IPS-15b (cell line): ENCODE measurements around the gene HERC4.
"Not testable (repeated sequence)": the region's sequence is repeated elsewhere in the genome, so short reads cannot be mapped to it uniquely, and the experiment has no call there.

Experiments
- H3K27me3 ChIP-seq: one replicate; pipeline ENCODE4 v1.6.1; 2013; ENCODE audit warnings: low read length; ENCODE audit not compliant: control insufficient read depth, insufficient read depth
- H3K36me3 ChIP-seq: one replicate; pipeline ENCODE4 v1.6.1; 2013; ENCODE audit warnings: low read length; ENCODE audit not compliant: control insufficient read depth, insufficient read depth
- H3K4me1 ChIP-seq: one replicate; pipeline ENCODE4 v1.6.1; 2013; ENCODE audit warnings: mild to moderate bottlenecking, low read length; ENCODE audit not compliant: control insufficient read depth, insufficient read depth
- H3K4me3 ChIP-seq: one replicate; pipeline ENCODE4 v1.5.1; 2013; ENCODE audit warnings: low read depth, low read length
- H3K9ac ChIP-seq: one replicate; pipeline ENCODE4 v1.6.1; 2013; ENCODE audit warnings: low read depth, mild to moderate bottlenecking, low read length
- H3K9me3 ChIP-seq: one replicate; pipeline ENCODE4 v1.6.1; 2013; ENCODE audit warnings: mild to moderate bottlenecking, low read length; ENCODE audit not compliant: control insufficient read depth, insufficient read depth

HERC4 gene

DNA sequence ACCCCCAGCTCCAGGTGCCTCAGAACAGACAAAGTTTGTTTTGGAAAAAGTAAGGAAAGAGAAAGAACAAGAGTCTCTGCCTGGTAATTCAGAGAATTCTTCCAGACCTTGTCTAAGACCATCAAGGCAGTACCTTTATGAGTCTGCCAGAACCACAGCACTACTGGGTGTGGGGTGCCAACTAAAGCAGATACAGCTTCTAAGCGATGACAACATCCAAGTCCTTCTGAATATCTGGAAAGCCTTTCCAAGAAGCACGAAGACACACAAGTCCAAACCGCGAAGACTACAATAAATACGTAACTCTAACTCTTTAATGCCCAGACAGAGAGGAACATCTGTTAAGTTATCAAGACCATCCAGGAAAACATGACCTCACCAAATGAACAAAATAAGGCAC, 96.3 kb downstream of the HERC4 start:
- Histone ChIP-seq H3K27me3 (no peaks in the 10 kb centered on the region), H3K9me3 (no peaks in the 10 kb centered on the region), H3K9ac (no peak overlapping the region), H3K4me3 (no peak overlapping the region), H3K36me3 (peaks cover 7% of the 10 kb centered on the region), H3K4me1 (peaks cover 19% of the 10 kb centered on the region)

DNA sequence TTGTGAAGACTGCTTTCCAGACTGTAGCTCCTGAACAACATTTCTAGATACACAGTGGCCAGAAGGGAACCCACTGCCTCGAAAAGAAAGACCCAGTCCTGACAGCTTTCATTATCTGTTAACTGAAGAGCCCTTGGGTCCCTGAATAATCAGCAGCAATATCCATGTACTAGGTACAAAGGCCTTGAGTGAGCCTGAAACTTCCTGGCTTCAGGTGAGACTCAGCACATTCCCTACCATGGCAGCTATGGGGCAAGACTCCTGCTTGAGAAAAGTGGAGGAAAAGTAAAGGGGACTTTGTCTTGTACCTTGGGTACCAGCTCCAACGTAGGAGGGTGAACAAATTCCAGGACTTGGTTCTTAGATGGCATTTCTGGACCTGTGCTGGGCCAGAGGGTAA, 97.8 kb downstream of the HERC4 start:
- no peaks in the 10 kb centered on the region for H3K9me3 ChIP-seq
- no peaks in the 10 kb centered on the region for H3K27me3 ChIP-seq
- peaks cover 7% of the 10 kb centered on the region for H3K36me3 ChIP-seq
- peaks cover 19% of the 10 kb centered on the region for H3K4me1 ChIP-seq
- H3K4me3 ChIP-seq: no peak overlapping the region
- H3K9ac ChIP-seq: no peak overlapping the region

DNA sequence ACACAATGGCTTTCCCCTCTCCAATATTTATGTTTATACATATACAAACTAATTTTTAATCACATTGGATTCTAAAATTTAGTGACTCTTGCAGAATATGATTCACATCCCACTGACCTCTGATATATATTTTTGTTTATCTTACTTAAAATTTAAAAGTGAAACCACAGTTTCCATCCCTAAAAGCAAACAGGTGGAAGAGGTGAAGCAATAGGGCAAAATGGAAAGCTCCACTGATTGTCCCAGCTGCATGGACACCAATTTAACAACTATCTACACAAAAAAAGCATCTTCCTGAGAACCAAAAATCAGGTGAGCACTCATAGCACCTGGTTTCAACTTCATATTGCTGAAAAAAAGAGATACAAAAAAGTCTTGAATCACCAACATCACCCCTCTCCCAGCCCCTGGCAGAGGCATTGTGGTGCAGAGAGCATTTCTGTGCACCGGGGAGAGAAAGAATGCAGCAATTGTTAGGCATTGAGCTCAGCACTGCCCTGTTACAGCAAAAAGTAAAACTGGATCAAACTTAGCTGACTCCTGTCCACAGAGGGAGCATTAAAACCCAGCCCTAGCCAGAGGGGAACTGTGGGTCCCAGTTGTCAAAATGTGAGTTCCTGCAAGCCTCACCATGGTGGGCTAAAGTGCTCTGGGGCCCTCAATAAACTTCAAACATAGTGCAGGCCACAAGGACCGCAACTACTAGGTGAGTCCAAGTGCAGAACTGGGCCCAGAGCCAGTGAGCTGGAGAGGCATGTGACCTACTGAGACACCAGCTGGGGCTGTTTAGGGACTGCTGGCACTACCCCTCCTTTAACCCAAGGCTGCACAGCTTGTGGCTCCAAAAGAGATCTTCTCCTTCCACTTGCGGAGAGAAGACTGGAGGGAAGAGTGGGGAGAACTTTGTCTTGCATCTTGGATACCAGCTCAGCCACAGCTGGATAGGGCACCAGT, 98.5 kb downstream of the HERC4 start:
- H3K9me3 ChIP-seq: no peaks in the 10 kb centered on the region
- no peak overlapping the region for H3K4me3 ChIP-seq
- H3K36me3 ChIP-seq: peaks cover 12% of the 10 kb centered on the region

DNA sequence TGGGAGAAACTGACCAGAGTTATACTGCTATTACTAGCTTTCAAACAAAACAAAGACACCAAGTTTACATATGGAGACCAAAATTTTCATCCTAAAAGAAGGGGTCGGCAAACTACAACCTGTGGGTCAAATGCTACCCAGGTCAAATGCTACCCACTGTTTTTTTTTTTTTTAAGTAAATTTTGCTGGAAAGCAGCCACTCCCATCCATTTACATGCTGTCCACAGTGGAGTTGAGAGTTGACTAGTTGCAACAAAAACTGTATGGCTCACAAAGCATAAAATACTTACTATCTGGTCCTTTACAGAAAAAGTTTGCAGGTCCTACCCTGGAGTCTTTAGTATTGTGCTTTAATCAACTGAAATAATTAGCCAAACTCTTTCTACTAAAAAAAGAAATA, 99.2 kb downstream of the HERC4 start:
- Histone ChIP-seq H3K9ac (no peak overlapping the region), H3K27me3 (no peaks in the 10 kb centered on the region), H3K36me3 (peaks cover 13% of the 10 kb centered on the region), H3K4me1 (peaks cover 19% of the 10 kb centered on the region), H3K9me3 (no peaks in the 10 kb centered on the region), H3K4me3 (no peak overlapping the region)

More for the DNA sequence above, 98.5 kb downstream of the HERC4 start:
- H3K27me3 ChIP-seq: no peaks in the 10 kb centered on the region
- H3K9ac ChIP-seq: no peak overlapping the region
- peaks cover 19% of the 10 kb centered on the region for H3K4me1 ChIP-seq

DNA sequence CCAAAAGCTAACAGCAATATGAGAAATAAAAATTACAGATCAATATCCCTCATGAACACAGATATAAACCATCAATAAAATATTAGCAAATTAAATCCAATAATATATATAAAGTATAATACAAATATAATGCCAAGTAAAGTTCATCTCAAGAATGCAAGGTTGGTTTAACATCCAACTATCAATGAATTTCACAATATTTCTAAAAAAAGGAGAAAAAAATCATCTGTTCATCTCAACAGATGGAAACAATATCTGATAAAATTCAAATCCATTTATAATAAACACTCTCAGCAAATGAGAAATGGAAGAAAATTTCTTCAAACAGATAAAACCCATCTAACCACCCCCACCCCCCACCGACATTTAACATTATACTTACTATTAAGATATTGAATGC, 103.8 kb downstream of the HERC4 start:
- Histone ChIP-seq H3K27me3 (no peaks in the 10 kb centered on the region), H3K4me1 (peaks cover 6% of the 10 kb centered on the region), H3K4me3 (no peak overlapping the region), H3K9me3 (no peaks in the 10 kb centered on the region), H3K9ac (no peak overlapping the region), H3K36me3 (peaks cover 5% of the 10 kb centered on the region)

DNA sequence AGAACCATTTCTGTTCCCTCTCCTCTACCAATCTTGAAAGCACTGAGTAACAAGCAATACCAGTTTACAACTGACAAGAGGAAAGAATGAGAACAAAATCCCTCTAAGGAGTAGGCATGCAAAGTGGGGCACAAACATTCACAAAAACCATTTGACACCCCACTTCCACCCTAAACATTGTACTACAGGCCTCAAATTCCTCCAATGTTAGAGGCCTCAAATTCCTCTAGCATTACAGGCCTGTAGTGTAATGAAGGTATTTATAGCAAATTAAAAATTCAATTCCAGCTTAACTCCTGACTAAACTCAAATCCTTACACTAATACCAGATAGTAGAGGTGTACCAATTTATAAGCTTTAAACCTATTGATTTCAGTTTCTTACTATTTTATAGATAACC, 105.2 kb downstream of the HERC4 start:
- Histone ChIP-seq H3K4me1 (no peaks in the 10 kb centered on the region), H3K9me3 (no peaks in the 10 kb centered on the region), H3K9ac (no peak overlapping the region), H3K36me3 (peaks cover 9% of the 10 kb centered on the region), H3K4me3 (no peak overlapping the region), H3K27me3 (no peaks in the 10 kb centered on the region)

DNA sequence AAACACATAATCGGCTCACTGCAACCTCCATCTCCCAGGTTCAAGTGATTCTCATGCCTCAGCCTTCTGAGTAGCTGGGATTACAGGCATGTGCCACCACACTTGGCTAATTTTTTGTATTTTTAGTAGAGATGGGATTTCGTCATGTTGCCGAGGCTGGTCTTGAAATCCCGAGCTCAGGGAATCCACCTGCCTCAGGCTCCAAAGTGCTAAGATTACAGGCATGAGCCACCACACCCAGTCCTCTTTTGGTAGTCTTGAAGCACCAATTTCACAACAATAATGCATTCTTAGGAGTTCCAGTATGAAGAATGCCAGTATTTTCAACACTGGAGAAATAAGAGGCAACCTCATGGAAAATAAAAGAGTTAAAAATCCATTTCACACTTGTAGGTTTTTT, 109.0 kb downstream of the HERC4 start:
- H3K9ac ChIP-seq, H3K4me1 ChIP-seq, H3K36me3 ChIP-seq, H3K9me3 ChIP-seq, H3K27me3 ChIP-seq, H3K4me3 ChIP-seq: not testable (repeated sequence)

DNA sequence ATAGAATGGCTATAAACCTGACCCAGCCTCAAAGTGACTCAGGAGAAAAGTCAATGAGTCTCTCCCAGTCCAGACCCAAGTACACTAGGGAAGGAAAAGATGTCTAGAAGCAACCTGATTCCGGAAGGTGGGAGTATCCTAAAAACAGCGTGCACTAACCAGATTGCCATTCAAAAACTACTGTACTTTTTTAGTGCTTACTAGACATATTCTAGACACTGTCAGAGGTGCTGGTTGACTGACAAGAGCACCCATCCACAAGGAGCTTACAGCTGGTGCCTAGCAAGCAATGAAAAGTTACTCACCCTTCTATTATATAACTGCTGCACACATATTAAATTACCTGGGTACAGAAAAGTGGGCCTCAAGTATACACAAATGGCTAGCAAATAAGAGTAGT, 109.6 kb downstream of the HERC4 start:
- no peaks in the 10 kb centered on the region for H3K27me3 ChIP-seq
- peaks cover 4% of the 10 kb centered on the region for H3K4me1 ChIP-seq
- H3K36me3 ChIP-seq: peaks cover 3% of the 10 kb centered on the region

DNA sequence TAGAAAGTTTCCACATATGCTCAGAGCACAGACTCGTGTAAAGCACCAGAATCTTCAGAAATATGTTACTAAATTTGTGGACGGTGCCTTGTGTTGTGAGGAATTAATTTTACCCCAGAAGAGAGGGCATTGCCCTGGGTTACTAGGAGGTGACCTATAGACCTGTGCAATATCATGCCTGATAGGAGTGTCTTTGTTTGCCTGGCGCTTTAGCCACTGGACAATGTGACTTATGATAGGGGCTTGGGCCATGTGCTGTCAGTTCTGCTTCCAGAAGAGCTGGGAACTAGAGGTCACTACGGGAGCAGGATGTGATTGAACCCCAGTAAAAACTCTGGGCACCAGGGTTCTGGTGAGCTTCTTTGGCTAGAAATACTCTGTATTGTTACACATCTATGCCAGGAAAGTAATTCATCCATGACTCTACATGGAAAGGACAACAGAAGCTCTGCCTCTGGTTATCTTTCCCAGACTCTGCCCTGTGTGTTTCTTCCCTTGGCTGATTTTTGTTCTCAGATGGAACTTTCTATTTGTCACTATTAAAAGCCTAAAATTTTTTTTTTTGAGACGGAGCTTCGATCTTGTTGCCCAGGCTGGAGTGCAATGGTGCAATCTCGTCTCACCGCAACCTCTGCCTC, 115.1 kb downstream of the HERC4 start:
- Histone ChIP-seq H3K36me3 (no peaks in the 10 kb centered on the region), H3K4me3 (no peak overlapping the region), H3K9me3 (no peaks in the 10 kb centered on the region), H3K4me1 (peaks cover 4% of the 10 kb centered on the region), H3K27me3 (no peaks in the 10 kb centered on the region), H3K9ac (no peak overlapping the region)

More for the DNA sequence above, 109.6 kb downstream of the HERC4 start:
- no peak overlapping the region for H3K4me3 ChIP-seq
- H3K9me3 ChIP-seq: no peaks in the 10 kb centered on the region
- H3K9ac ChIP-seq: no peak overlapping the region

DNA sequence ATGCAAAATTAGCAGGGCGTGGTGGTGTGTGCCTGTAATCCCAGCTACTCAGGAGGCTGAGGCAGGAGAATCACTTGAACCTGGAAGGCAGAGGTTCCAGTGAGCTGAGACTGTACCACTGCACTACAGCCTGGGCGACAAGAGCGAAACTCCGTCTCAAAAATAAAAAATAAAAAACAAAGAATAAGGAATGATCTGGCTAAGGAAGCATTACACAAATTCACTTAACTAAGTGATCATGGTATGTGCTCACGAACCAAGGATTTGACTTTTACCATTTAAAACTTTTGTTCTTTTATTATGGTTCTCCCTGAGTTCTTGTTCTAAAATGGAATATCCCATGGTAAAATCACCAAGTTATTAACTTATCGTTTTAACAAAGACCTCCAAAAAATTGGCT, 119.5 kb downstream of the HERC4 start:
- H3K27me3 ChIP-seq: no peaks in the 10 kb centered on the region
- H3K4me1 ChIP-seq: no peaks in the 10 kb centered on the region
- H3K9ac ChIP-seq: no peak overlapping the region
- no peak overlapping the region for H3K4me3 ChIP-seq
- H3K36me3 ChIP-seq: no peaks in the 10 kb centered on the region
- H3K9me3 ChIP-seq: no peaks in the 10 kb centered on the region

DNA sequence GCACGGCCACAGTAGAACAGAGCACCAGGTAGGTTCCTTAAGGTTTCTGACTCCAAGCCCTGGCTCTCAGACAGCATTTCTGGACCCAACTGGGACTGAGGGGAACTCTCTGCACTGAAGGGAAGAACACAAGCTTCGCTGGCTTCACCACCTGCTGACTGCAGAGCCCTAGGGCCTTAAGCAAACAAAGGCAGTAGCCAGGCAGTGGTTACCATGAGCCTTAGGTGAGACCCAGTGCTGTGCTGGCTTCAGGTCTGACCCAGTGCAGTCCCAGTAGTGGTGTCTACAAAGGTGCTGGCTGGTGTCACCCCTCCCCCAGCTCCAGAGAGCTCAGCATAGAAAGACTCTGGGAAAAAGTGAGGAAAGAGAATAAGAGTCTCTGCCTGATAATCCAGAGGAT, 131.2 kb downstream of the HERC4 start:
- Histone ChIP-seq H3K36me3 (peaks cover 4% of the 10 kb centered on the region), H3K9me3 (no peaks in the 10 kb centered on the region), H3K9ac (no peak overlapping the region), H3K27me3 (no peaks in the 10 kb centered on the region), H3K4me3 (no peak overlapping the region), H3K4me1 (peaks cover 9% of the 10 kb centered on the region)

DNA sequence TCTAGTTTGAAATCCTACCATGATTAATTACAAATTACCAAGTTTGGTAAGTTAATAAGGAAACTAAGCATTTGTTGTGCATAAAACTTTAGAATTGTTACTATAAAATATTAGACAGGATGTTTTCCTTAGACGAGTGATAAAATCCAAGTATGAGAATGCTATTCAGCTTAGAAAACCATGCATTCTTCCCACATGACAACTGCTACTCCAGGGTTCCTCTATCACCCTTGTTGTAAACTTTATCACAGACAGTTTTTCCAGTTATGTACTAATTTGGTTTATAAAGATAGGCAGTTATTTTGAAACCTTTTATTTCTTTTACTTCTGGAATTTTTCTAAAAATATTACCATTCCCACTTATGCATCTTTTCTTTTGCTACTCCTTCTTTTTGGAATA, 138.7 kb downstream of the HERC4 start:
- Histone ChIP-seq H3K27me3 (no peaks in the 10 kb centered on the region), H3K9ac (no peak overlapping the region), H3K4me3 (no peak overlapping the region), H3K9me3 (no peaks in the 10 kb centered on the region), H3K4me1 (peaks cover 13% of the 10 kb centered on the region), H3K36me3 (peaks cover 6% of the 10 kb centered on the region)
